HL-60 (cell line): ENCODE results near the gene CHN2.

Source experiments
- DNase-seq, 2 experiments: peaks; one replicate each; pipeline ENCODE4 v3.0.0-alpha.2; 2010 to 2020; ENCODE audit warnings: low read depth in 1 of 2, low spot score in 1 of 2
- H3K27ac ChIP-seq: fragments of 250-450 bp; sonication (Bioruptor Pico); replicated peaks from 2 replicates; pipeline ENCODE4 v1.5.1; 2020; ENCODE audit warnings: mild to moderate bottlenecking, moderate library complexity
- H3K27me3 ChIP-seq: fragments of 250-450 bp; sonication (Bioruptor Pico); 2 replicates; pipeline ENCODE4 v1.5.1; 2021; ENCODE audit warnings: mild to moderate bottlenecking, moderate library complexity; ENCODE audit not compliant: insufficient read depth, poor library complexity, severe bottlenecking
- H3K4me3 ChIP-seq: replicated peaks from 2 replicates; pipeline ENCODE4 v1.5.1; 2011; ENCODE audit warnings: mild to moderate bottlenecking, control low read depth, low read length; ENCODE audit not compliant: insufficient read depth
- CTCF ChIP-seq: IDR thresholded peaks from one replicate; pipeline ENCODE4 v1.5.1; 2011; ENCODE audit warnings: low read length, control low read depth, inconsistent platforms; ENCODE audit not compliant: insufficient read depth
- GABPA ChIP-seq: IDR thresholded peaks from 2 replicates; pipeline ENCODE4 v1.6.1; 2012; ENCODE audit warnings: low read depth
- POLR2AphosphoS5 ChIP-seq: IDR thresholded peaks from 2 replicates; pipeline ENCODE4 v1.6.1; 2012; ENCODE audit warnings: low read depth
- REST ChIP-seq: IDR thresholded peaks from 2 replicates; pipeline ENCODE4 v1.6.1; 2012; ENCODE audit warnings: low read depth; ENCODE audit not compliant: insufficient replicate concordance
- SPI1 ChIP-seq: IDR thresholded peaks from 2 replicates; pipeline ENCODE4 v1.6.1; 2012; ENCODE audit warnings: low read depth, mild to moderate bottlenecking, borderline replicate concordance

CHN2 gene

DNA sequence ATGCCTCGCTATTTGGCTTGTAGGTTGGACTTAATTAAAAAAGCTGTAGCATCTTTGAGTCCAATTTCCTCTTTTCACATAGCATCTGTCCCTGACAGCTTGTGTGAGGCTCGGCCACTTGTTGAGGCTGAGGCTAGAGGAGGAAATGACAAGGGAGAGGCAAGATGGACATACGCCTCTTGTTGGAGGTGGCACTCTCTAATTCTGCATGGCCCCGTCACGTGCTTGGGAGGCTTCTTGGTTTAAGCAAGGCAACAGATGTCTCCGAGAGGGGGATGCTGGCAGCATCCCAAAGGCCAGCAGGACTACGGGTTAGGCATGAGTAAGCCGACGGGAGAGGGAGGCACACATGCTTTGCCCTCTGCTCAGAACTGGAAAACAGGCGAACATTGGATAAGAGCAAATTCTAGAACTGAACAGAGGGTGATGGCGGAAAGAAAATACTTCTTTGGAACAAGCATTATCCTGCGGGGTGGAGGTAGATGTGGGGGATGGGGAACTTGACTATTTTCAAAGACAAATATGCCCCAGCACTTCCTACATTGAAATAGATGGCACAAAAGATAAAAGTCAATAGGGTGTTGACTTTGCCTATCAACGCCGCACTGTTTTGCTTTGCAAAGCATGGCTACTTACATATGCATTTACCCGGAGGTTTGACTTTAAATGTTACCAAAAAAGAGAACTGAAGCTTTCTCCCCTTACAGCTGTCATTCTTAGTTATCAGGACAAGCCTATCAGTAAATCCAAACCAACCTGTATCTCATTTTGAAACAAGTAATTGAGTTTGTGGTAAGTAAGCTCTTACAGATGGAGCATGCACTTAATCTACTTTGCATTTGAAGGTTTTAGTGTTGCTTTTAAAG lies 94.8 kb downstream of the CHN2 start:
- H3K27ac ChIP-seq = peak overlapping the region; percentile 56
- peak; percentile 25 to 66 for DNase-seq
- TF ChIP-seq CTCF (no peak), SPI1 (peak; percentile 56; the same call in 1 of the 2 replicates)
- no peaks in the 10 kb centered on the region for H3K27me3 ChIP-seq
- H3K4me3 ChIP-seq = no peak overlapping the region

DNA sequence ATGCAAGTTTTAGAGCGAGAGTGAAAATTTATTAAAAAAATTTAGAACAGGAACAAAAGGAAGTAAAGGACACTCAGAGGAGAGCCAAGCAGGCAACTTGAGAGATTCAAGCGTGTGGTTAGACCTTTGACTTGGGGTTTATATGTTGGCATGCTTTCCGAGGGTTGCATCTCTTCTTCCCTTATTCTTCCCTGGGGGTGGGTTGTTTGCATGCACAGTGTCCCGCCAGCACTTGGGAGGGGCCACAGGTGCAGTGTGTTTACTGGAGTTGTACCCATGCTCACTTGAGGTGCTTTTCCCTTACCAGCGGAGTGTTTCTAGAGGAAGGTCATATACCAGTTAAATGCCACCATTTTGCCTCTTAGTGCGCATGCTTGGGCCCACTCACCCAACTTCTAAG lies 96.3 kb downstream of the CHN2 start:
- peak in 1 of 2 experiments; percentile 10 for DNase-seq
- Histone ChIP-seq H3K4me3 (no peak overlapping the region), H3K27me3 (no peaks in the 10 kb centered on the region), H3K27ac (no peak overlapping the region)
- TF ChIP-seq POLR2AphosphoS5 = no peak
- no peak for TF ChIP-seq REST
- TF ChIP-seq GABPA = no peak
- TF ChIP-seq CTCF = no peak
- TF ChIP-seq SPI1 = no peak

GRCh38 chr7:29291723-29292618 lies 97.4 kb downstream of the CHN2 start:
- TF ChIP-seq CTCF (no peak), REST (no peak), SPI1 (no peak), POLR2AphosphoS5 (no peak), GABPA (no peak)
- no peak overlapping the region for H3K27ac ChIP-seq

More at GRCh38 chr7:29291723-29292618, 97.4 kb downstream of the CHN2 start:
- Histone ChIP-seq H3K27me3 (no peaks in the 10 kb centered on the region), H3K4me3 (no peak overlapping the region)
- DNase-seq = no peak
